OCI-LY3 (cell line): ENCODE data around the gene ILDR2.

Experiments
- H2AFZ ChIP-seq: fragments of 200-600, 300-600 bp; shearing (Covaris generic); 2 replicates; pipeline ENCODE4 v1.6.0; 2014; ENCODE audit warnings: antibody characterized with exemption, low read depth, low read length
- H3K27ac ChIP-seq: fragments of 200-600, 300-600 bp; sonication (generic); 2 replicates; pipeline ENCODE4 v1.5.1; 2014; ENCODE audit warnings: mild to moderate bottlenecking, low read length, moderate library complexity, mixed read lengths
- H3K27me3 ChIP-seq: fragments of 200-600, 300-600 bp; sonication (generic); 2 replicates; pipeline ENCODE4 v1.6.1; 2014; ENCODE audit warnings: low read depth, low read length, mixed read lengths
- H3K36me3 ChIP-seq: fragments of 200-600, 300-600 bp; sonication (generic); replicated peaks from 2 replicates; pipeline ENCODE3; 2014; ENCODE audit warnings: low read depth, low read length, mixed read lengths
- H3K4me1 ChIP-seq: fragments of 300-600, 200-600 bp; sonication (generic); 2 replicates; pipeline ENCODE4 v1.6.1; 2014; ENCODE audit warnings: low read length, mixed read lengths
- H3K4me2 ChIP-seq: fragments of 200-600, 300-600 bp; sonication (generic); 2 replicates; pipeline ENCODE4 v1.6.1; 2014; ENCODE audit warnings: low read length, mixed read lengths
- H3K4me3 ChIP-seq: fragments of 300-600, 200-600 bp; sonication (generic); 2 replicates; pipeline ENCODE4 v1.5.1; 2014; ENCODE audit warnings: antibody characterized with exemption, mild to moderate bottlenecking, low read length, moderate library complexity
- H3K79me2 ChIP-seq: fragments of 300-600, 200-600 bp; shearing (Covaris generic); 2 replicates; pipeline ENCODE4 v1.6.1; 2014; ENCODE audit warnings: mild to moderate bottlenecking, low read length, mixed read lengths
- H3K9ac ChIP-seq: fragments of 300-600, 200-600 bp; shearing (Covaris generic); 2 replicates; pipeline ENCODE4 v1.6.0; 2014; ENCODE audit warnings: mild to moderate bottlenecking, low read length, moderate library complexity
- H3K9me3 ChIP-seq: fragments of 200-600, 300-600 bp; shearing (Covaris generic); 2 replicates; pipeline ENCODE4 v1.6.1; 2014; ENCODE audit warnings: low read length, mixed read lengths; ENCODE audit not compliant: insufficient read depth
- H4K20me1 ChIP-seq: fragments of 200-600, 300-600 bp; sonication (generic); 2 replicates; pipeline ENCODE4 v1.6.1; 2016; ENCODE audit warnings: low read length, mixed read lengths; ENCODE audit not compliant: insufficient read depth
- EZH2phosphoT487 ChIP-seq: fragments of 200-600 bp; shearing (Covaris generic); IDR thresholded peaks from 2 replicates; pipeline ENCODE4 v1.6.1; 2018; ENCODE audit warnings: antibody characterized with exemption, mixed run types, low read depth
- TF ChIP-seq, protein P1 (sequence below): fragments of 200-600, 300-600 bp; sonication (generic); IDR thresholded peaks from 2 replicates; pipeline ENCODE4 v1.5.1; 2014; ENCODE audit warnings: antibody characterized with exemption, low read length, low read depth

Gene ILDR2

DNA sequence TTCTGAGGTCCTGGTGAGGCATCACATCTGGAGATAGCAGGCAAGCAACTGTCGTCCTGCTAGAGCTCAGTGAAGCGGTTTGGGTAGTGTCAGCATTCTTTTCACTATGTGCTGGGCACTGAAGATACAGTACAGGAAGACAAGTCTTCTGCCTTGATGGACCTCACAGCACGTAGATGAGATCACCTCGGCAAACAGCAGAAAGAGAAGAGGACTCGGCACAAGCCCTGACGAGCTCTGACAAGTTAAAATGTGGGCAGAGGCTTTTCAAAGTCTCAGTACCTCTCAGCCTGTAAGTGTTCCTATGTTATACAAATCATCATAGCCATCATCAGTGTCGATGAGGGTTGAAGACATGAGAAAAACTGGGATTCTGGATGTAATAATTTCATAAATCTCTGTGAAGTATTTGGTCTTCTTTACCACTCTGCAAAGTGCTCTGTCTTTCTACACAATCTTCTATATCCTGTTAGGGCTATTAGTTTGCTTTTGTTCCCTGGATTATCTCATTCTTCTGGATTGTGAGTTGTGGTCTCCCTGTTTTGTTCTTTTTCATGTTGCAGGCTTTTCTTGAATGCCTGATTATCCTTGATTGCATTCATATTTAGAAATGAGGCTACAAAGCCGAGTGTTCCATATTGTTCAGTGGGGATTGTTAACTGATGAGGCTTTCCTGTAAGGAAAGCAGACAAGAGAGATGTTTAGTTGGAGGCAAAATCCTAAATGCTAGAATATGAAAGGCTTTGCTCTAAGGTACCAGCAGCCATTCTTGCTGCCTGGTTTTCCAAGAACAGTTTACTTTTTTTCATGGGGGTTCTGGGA is 38.0 kb upstream of the ILDR2 start:
- Histone ChIP-seq H3K9me3 (no peaks in the 10 kb centered on the region), H3K4me3 (no peak overlapping the region), H3K36me3 (no peaks in the 10 kb centered on the region), H3K4me2 (no peak overlapping the region), H4K20me1 (no peaks in the 10 kb centered on the region), H3K79me2 (no peaks in the 10 kb centered on the region), H3K4me1 (no peaks in the 10 kb centered on the region), H3K27ac (no peak overlapping the region), H3K9ac (no peak overlapping the region), H3K27me3 (peaks cover 7% of the 10 kb centered on the region; the same call in 1 of the 2 replicates), H2AFZ (no peak overlapping the region)
- TF ChIP-seq EZH2phosphoT487, result no peak
- TF ChIP-seq, protein P1, sequence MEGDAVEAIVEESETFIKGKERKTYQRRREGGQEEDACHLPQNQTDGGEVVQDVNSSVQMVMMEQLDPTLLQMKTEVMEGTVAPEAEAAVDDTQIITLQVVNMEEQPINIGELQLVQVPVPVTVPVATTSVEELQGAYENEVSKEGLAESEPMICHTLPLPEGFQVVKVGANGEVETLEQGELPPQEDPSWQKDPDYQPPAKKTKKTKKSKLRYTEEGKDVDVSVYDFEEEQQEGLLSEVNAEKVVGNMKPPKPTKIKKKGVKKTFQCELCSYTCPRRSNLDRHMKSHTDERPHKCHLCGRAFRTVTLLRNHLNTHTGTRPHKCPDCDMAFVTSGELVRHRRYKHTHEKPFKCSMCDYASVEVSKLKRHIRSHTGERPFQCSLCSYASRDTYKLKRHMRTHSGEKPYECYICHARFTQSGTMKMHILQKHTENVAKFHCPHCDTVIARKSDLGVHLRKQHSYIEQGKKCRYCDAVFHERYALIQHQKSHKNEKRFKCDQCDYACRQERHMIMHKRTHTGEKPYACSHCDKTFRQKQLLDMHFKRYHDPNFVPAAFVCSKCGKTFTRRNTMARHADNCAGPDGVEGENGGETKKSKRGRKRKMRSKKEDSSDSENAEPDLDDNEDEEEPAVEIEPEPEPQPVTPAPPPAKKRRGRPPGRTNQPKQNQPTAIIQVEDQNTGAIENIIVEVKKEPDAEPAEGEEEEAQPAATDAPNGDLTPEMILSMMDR, result no peak

DNA sequence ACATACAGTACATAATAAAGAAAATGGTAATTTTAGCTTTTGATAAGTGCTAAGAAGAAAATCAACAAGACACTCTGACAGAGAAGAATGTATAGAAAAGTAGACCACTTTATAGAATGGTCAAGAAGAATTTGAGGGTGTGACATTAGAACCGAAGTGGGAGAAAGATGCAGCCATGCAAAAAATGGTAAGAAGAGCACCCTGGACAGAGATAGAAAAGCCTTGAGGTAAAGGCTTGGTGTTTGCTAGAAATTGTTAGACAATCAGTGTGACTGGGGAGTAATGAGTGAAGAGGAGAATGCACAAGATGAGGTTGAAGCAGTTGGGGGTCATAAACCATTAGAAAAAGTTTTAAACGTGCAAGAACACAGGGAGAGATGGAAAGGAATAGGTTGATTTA is 37.2 kb upstream of the ILDR2 start:
- Histone ChIP-seq H3K4me3 (no peak overlapping the region), H3K9me3 (no peaks in the 10 kb centered on the region), H2AFZ (no peak overlapping the region), H4K20me1 (no peaks in the 10 kb centered on the region), H3K79me2 (no peaks in the 10 kb centered on the region), H3K27me3 (peaks cover 7% of the 10 kb centered on the region; the same call in 1 of the 2 replicates), H3K4me2 (no peak overlapping the region), H3K4me1 (no peaks in the 10 kb centered on the region), H3K27ac (no peak overlapping the region), H3K9ac (no peak overlapping the region), H3K36me3 (no peaks in the 10 kb centered on the region)
- TF ChIP-seq, protein P1, result no peak
- no peak for TF ChIP-seq EZH2phosphoT487

DNA sequence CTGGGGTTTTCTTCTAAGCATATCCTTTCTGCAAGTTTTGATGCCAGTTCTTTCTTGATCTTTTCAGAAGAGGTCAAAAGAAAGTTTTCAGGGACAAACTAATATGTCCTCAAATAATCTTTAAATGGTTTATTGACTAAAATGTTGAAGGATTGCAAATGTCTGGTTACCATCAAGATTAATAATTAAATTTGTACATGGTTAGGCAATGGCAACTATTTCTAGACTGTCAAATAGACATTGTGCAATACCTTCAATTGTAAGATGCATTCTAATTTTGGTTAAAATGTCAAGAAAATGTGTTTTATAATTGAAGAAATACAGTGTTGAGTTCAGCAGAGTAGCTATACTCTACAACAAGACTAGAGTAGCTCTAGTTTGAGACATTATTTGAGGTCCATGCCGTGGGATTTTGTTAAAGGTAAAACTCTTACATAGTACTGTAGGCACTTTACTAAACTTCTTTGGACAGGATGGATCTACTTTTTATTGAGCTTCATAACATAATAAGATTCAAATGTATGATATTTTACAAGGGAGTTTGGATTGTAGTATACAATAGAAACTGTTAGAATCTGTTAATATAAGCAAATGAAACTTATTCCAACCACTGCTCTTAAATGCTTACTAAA is 36.3 kb upstream of the ILDR2 start:
- H3K79me2 ChIP-seq, result no peaks in the 10 kb centered on the region
- no peaks in the 10 kb centered on the region for H3K4me1 ChIP-seq
- H3K4me2 ChIP-seq, result no peak overlapping the region
- TF ChIP-seq, protein P1, result no peak
- TF ChIP-seq EZH2phosphoT487, result no peak
- no peak overlapping the region for H3K9ac ChIP-seq
- no peak overlapping the region for H3K4me3 ChIP-seq
- no peaks in the 10 kb centered on the region for H4K20me1 ChIP-seq
- peaks cover 7% of the 10 kb centered on the region; the same call in 1 of the 2 replicates for H3K27me3 ChIP-seq
- H3K27ac ChIP-seq, result no peak overlapping the region
- H3K36me3 ChIP-seq, result no peaks in the 10 kb centered on the region
- no peaks in the 10 kb centered on the region for H3K9me3 ChIP-seq
- no peak overlapping the region for H2AFZ ChIP-seq

DNA sequence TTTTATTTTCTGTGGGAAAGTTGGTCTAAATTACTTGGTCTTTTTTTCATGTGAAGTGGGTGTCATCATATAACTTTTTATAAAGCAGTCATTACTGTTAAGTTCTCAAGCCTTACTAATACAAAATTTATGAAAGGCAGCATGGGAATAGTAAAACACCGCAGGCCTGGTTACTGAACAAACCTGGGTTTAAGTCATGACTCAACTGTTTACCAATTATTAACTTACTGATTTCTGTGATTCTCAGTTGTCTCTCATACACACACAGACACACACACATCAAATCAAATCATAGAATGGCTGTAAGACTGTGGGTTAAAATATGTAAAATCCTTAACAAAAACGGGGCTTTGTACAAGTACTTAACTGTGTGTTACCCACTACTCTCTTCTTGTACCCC is 28.4 kb upstream of the ILDR2 start:
- Histone ChIP-seq H3K36me3 (no peaks in the 10 kb centered on the region), H2AFZ (no peak overlapping the region), H3K4me3 (no peak overlapping the region), H3K4me2 (no peak overlapping the region), H3K27ac (no peak overlapping the region), H3K79me2 (no peaks in the 10 kb centered on the region), H3K9ac (no peak overlapping the region), H3K9me3 (no peaks in the 10 kb centered on the region), H4K20me1 (no peaks in the 10 kb centered on the region), H3K4me1 (no peaks in the 10 kb centered on the region), H3K27me3 (no peaks in the 10 kb centered on the region)
- TF ChIP-seq, protein P1, result no peak
